ENCODE results near the gene FHL1.

FHL1 gene

DNA sequence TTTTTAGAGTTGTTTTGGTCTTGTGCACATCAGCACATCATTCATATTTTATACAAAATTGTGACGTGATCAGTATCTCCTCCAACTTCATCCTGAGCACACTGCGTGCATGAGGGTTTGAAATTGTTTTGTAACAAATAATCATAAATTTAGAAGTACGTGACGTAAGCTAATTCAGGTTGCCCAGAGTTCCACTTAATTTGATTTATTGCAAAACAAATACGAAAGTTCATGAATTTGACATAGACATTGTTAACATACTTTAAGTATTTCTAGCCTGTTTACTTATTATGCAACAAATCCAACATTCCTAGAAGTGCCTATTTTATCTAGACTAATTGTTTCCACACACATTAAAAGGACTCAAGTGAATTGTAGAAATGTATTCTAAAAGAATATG, 55.6 kb downstream of the FHL1 start:
- Histone ChIP-seq H3K27me3 (ENCODE audit: control insufficient read depth, insufficient read depth, low read length) (no peaks in the 10 kb centered on the region), H3K36me3 (ENCODE audit: control insufficient read depth, insufficient read depth, low read length) (no peaks in the 10 kb centered on the region), H3K79me2 (peaks cover 2% of the 10 kb centered on the region), H3K4me2 (ENCODE audit: low read length) (no peak overlapping the region), H3K9ac (no peak overlapping the region), H3K27ac (no peak overlapping the region), H3K4me3 (ENCODE audit: low read depth, low read length) (no peak overlapping the region), H3K9me3 (ENCODE audit: control insufficient read depth, low read length) (no peaks in the 10 kb centered on the region), H3K4me1 (peaks cover 14% of the 10 kb centered on the region), H2AFZ (no peak overlapping the region)
- TF ChIP-seq, protein P1, sequence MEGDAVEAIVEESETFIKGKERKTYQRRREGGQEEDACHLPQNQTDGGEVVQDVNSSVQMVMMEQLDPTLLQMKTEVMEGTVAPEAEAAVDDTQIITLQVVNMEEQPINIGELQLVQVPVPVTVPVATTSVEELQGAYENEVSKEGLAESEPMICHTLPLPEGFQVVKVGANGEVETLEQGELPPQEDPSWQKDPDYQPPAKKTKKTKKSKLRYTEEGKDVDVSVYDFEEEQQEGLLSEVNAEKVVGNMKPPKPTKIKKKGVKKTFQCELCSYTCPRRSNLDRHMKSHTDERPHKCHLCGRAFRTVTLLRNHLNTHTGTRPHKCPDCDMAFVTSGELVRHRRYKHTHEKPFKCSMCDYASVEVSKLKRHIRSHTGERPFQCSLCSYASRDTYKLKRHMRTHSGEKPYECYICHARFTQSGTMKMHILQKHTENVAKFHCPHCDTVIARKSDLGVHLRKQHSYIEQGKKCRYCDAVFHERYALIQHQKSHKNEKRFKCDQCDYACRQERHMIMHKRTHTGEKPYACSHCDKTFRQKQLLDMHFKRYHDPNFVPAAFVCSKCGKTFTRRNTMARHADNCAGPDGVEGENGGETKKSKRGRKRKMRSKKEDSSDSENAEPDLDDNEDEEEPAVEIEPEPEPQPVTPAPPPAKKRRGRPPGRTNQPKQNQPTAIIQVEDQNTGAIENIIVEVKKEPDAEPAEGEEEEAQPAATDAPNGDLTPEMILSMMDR (IDR thresholded peaks at IDR 0.05): no peak

DNA sequence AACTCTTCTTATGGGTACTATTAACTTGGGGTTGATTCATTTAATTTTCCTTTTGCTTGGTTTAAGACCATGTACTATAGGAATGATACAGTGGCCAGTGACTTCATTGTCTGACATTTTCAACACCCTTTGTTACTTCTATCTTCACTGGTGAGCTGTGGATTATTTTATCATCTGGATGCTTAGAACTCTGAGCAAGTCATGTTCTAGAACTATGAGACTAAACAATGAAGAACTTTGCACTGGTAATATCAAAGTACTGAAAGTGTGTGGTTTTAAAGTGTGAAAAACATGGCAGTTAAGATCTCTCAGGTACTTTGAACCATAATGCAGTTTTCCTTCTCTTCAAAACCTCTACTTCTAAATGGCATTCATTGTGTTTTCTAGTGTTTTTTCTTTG, 56.1 kb downstream of the FHL1 start:
- Histone ChIP-seq H3K9me3 (ENCODE audit: control insufficient read depth, low read length) (no peaks in the 10 kb centered on the region), H3K27ac (no peak overlapping the region), H3K4me2 (ENCODE audit: low read length) (no peak overlapping the region), H2AFZ (no peak overlapping the region), H3K4me1 (peaks cover 14% of the 10 kb centered on the region), H3K9ac (no peak overlapping the region), H3K79me2 (peaks cover 2% of the 10 kb centered on the region), H3K4me3 (ENCODE audit: low read depth, low read length) (no peak overlapping the region), H3K27me3 (ENCODE audit: control insufficient read depth, insufficient read depth, low read length) (no peaks in the 10 kb centered on the region), H3K36me3 (ENCODE audit: control insufficient read depth, insufficient read depth, low read length) (no peaks in the 10 kb centered on the region)
- TF ChIP-seq, protein P1 (IDR thresholded peaks at IDR 0.05): no peak

DNA sequence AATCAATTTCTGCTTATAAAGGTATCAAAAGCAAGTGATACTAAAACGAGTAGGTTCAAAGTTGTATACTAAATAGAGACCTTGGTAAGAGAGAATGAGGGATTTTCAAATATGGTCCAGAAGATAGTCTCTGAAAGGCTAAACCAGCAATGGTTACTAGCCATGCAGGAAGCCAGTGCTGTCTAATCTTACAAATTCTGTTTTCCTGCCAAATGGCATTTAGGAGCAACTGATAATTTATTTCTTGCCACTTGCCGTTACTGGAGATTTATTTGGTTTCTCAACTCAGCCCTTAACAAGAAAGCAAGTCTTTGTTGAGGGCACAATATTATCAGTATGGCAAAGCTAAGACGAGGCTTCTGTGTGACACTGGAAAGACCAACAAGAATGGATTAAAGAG, 56.6 kb downstream of the FHL1 start:
- H3K4me3 ChIP-seq (ENCODE audit: low read depth, low read length): no peak overlapping the region
- H3K9me3 ChIP-seq (ENCODE audit: control insufficient read depth, low read length): no peaks in the 10 kb centered on the region
- TF ChIP-seq, protein P1 (IDR thresholded peaks at IDR 0.05): no peak
- no peaks in the 10 kb centered on the region for H3K27me3 ChIP-seq (ENCODE audit: control insufficient read depth, insufficient read depth, low read length)
- no peak overlapping the region for H3K9ac ChIP-seq
- H2AFZ ChIP-seq: no peak overlapping the region
- H3K79me2 ChIP-seq: peaks cover 2% of the 10 kb centered on the region
- peaks cover 14% of the 10 kb centered on the region for H3K4me1 ChIP-seq
- H3K36me3 ChIP-seq (ENCODE audit: control insufficient read depth, insufficient read depth, low read length): no peaks in the 10 kb centered on the region
- no peak overlapping the region for H3K4me2 ChIP-seq (ENCODE audit: low read length)
- peak overlapping the region; percentile 29 for H3K27ac ChIP-seq

DNA sequence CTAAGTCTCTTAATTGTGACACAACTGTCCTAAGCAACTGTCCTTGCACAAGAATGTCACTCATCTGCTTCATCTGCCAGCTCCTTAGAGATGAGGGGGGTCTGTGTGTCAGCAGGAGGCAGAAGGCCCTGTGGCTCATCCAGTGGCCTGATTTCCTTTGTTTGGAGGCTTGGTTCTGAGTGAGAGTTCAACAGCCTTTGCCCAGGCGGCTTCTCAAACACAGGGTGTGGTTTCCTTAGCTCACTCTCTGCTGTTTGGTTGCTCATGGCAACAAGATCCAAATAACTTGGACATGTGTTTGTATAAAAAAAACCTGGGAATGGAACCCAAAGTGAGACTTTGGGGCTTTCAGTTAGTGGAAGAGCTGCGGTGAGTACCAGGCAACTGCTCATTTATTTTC, 57.2 kb downstream of the FHL1 start:
- no peaks in the 10 kb centered on the region for H3K27me3 ChIP-seq (ENCODE audit: control insufficient read depth, insufficient read depth, low read length)
- H3K4me1 ChIP-seq: peaks cover 14% of the 10 kb centered on the region
- no peaks in the 10 kb centered on the region for H3K9me3 ChIP-seq (ENCODE audit: control insufficient read depth, low read length)
- peak overlapping the region; percentile 29 for H3K27ac ChIP-seq
- H3K4me2 ChIP-seq (ENCODE audit: low read length): no peak overlapping the region
- H3K36me3 ChIP-seq (ENCODE audit: control insufficient read depth, insufficient read depth, low read length): no peaks in the 10 kb centered on the region
- H2AFZ ChIP-seq: no peak overlapping the region
- TF ChIP-seq, protein P1 (IDR thresholded peaks at IDR 0.05): no peak
- no peak overlapping the region for H3K4me3 ChIP-seq (ENCODE audit: low read depth, low read length)
- no peak overlapping the region for H3K9ac ChIP-seq
- peaks cover 2% of the 10 kb centered on the region for H3K79me2 ChIP-seq

DNA sequence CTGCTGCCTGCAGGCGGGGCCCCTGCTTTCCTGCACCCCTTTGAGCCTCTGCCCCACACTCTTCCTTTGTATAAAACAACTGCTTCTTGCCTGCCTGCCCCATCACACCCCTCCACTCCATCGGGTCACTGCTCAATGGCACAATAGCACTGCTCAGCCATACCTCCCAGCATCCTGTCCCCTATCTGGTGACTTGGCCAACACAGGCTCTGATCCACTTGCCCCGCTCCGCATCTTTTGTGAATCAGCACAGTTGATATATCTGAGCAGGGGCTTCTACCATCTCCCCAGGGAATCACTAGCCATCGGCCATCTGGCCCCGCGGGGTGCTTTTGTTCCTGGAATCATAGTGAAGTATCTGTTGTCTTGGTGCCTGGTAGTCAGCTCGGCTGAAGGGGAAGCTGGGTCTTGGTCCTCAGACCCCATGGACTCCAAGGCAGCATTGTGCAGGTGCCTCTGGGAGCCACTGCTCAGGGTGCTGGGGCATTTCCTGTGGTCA, 58.6 kb downstream of the FHL1 start:
- Histone ChIP-seq H3K4me2 (ENCODE audit: low read length) (no peak overlapping the region), H3K27ac (no peak overlapping the region), H3K4me1 (peaks cover 14% of the 10 kb centered on the region), H2AFZ (no peak overlapping the region), H3K27me3 (ENCODE audit: control insufficient read depth, insufficient read depth, low read length) (no peaks in the 10 kb centered on the region), H3K79me2 (peaks cover 2% of the 10 kb centered on the region), H3K9ac (no peak overlapping the region), H3K9me3 (ENCODE audit: control insufficient read depth, low read length) (no peaks in the 10 kb centered on the region), H3K4me3 (ENCODE audit: low read depth, low read length) (no peak overlapping the region), H3K36me3 (ENCODE audit: control insufficient read depth, insufficient read depth, low read length) (no peaks in the 10 kb centered on the region)
- TF ChIP-seq, protein P1 (IDR thresholded peaks at IDR 0.05): no peak

Measured in parathyroid adenoma (tissue), 2 donors.